Thyroid gland (tissue), 4 donors: ENCODE measurements around the gene GAL3ST2.

Experiments used
- POLR2A ChIP-seq, 2 donors: fragments of 450-650 bp; IDR thresholded peaks; one replicate each; pipeline ENCODE4 v1.6.1; 2017; ENCODE audit warnings: antibody characterized with exemption in 2 of 2, mild to moderate bottlenecking in 2 of 2, moderate library complexity in 1 of 2
- TF ChIP-seq, protein P1 (sequence below), 6 experiments: fragments of 200-600 bp in 3 of 6; fragments of 450-650 bp in 3 of 6; sonication (generic) in 3 of 6; IDR thresholded peaks; one replicate each; pipeline ENCODE4 v1.5.1; 2016 to 2019; ENCODE audit warnings: antibody characterized with exemption in 6 of 6, mild to moderate bottlenecking in 2 of 6, inconsistent platforms in 1 of 6, moderate library complexity in 1 of 6

DNA sequence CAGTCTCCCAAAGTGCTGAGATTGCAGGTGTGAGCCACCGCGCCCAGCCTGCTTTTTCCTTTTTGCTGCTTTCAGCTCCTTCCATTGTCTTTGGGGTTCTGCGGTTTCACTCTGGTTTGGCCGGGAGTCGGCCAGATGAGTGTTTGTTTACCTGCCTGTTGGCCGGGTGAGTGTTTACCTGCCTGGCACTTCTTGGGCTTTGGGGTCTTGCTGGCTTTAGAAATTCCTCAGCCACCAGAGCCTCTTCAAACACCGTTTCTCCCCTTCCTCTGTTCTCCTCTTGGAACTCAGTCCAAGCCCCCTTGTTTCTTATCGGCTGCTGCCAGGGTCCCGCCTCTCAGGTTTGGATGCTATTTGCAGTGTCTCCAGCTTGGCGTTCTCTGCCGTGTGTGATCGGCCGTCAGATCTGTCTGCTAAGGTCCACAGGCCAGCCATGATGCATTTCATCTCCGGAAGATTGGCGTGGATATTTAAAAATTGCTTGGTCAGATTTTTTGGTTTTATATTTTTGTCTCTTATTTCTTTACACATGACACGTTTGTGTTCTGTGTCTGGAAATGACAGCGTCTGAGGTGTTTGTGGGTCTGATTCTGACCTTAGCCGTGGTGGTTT, 14.2 kb upstream of the GAL3ST2 start:
- TF ChIP-seq POLR2A (IDR thresholded peaks at IDR 0.05) = no peak
- TF ChIP-seq, protein P1, sequence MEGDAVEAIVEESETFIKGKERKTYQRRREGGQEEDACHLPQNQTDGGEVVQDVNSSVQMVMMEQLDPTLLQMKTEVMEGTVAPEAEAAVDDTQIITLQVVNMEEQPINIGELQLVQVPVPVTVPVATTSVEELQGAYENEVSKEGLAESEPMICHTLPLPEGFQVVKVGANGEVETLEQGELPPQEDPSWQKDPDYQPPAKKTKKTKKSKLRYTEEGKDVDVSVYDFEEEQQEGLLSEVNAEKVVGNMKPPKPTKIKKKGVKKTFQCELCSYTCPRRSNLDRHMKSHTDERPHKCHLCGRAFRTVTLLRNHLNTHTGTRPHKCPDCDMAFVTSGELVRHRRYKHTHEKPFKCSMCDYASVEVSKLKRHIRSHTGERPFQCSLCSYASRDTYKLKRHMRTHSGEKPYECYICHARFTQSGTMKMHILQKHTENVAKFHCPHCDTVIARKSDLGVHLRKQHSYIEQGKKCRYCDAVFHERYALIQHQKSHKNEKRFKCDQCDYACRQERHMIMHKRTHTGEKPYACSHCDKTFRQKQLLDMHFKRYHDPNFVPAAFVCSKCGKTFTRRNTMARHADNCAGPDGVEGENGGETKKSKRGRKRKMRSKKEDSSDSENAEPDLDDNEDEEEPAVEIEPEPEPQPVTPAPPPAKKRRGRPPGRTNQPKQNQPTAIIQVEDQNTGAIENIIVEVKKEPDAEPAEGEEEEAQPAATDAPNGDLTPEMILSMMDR (IDR thresholded peaks at IDR 0.05) = no peak
